Activated CD4-positive, alpha-beta T cell treated with anti-CD3 and anti-CD28 coated beads, Interleukin-2, amount 50 U/mL, for 48 hours (primary cell): ENCODE results near the gene CCER1.

ENCODE experiments used
- DNase-seq, 2 experiments: peaks; one replicate each; pipeline ENCODE4 v3.0.0-alpha.2; 2020

CCER1 gene

GRCh38 chr12:90916516-90916915 lies 38.5 kb downstream of the CCER1 start:
- DNase-seq, result no peak

- DNase-seq, result no peak
These were observed 39.6 kb downstream of the CCER1 start for GRCh38 chr12:90915353-90915752.

GRCh38 chr12:90910958-90911357 lies 44.0 kb downstream of the CCER1 start:
- no peak for DNase-seq

- no peak for DNase-seq
These were observed 45.8 kb downstream of the CCER1 start for GRCh38 chr12:90909069-90909770.

- DNase-seq, result no peak
These were observed 46.5 kb downstream of the CCER1 start for GRCh38 chr12:90908465-90908864.

GRCh38 chr12:90905691-90906370 lies 49.1 kb downstream of the CCER1 start:
- no peak for DNase-seq

GRCh38 chr12:90902596-90902995 lies 52.4 kb downstream of the CCER1 start:
- no peak for DNase-seq
